Stimulated activated CD8-positive, alpha-beta memory T cell treated with anti-CD3 and anti-CD28 coated beads, Interleukin-15, amount 100 ng/mL, for 1 hour (primary cell): ENCODE data around the gene GSTO2.

Experiments
- DNase-seq: peaks from one replicate; pipeline ENCODE4 v3.0.0-alpha.2; 2020; ENCODE audit warnings: low read depth

GSTO2 gene

GRCh38 chr10:104253606-104254410, 15.2 kb upstream of the GSTO2 start:
- DNase-seq: no peak

- DNase-seq: no peak
Measured at GRCh38 chr10:104254493-104255310, 14.3 kb upstream of the GSTO2 start, which contains the start of gene GSTO1. TSS of gene GSTO1 (plus strand) at chr10:104254892. CDS start at chr10:104254929, 37 bp downstream.

- no peak for DNase-seq
Measured at GRCh38 chr10:104255311-104255981, 13.5 kb upstream of the GSTO2 start.

- no peak for DNase-seq
Measured at GRCh38 chr10:104256335-104256961, 12.5 kb upstream of the GSTO2 start.

- no peak for DNase-seq
Measured at GRCh38 chr10:104257235-104257634, 11.7 kb upstream of the GSTO2 start.

GRCh38 chr10:104258209-104258608, 10.8 kb upstream of the GSTO2 start:
- DNase-seq: no peak

GRCh38 chr10:104259456-104259855, 9.5 kb upstream of the GSTO2 start:
- DNase-seq: no peak

GRCh38 chr10:104259999-104260774, 8.8 kb upstream of the GSTO2 start:
- no peak for DNase-seq

- DNase-seq: no peak
Measured at GRCh38 chr10:104260775-104261115, 8.2 kb upstream of the GSTO2 start.

- DNase-seq: no peak
Measured at GRCh38 chr10:104262055-104262454, 6.9 kb upstream of the GSTO2 start.

- no peak for DNase-seq
Measured at GRCh38 chr10:104264783-104265182, 4.2 kb upstream of the GSTO2 start.

- DNase-seq: no peak
Measured at GRCh38 chr10:104267721-104268404, 1.1 kb upstream of the GSTO2 start.

GRCh38 chr10:104268405-104268712, 625 bp upstream of the GSTO2 start:
- DNase-seq: no peak

- no peak for DNase-seq
Measured at GRCh38 chr10:104273286-104273685, 4.3 kb downstream of the GSTO2 start.

- no peak for DNase-seq
Measured at GRCh38 chr10:104273899-104274575, 5.1 kb downstream of the GSTO2 start.

GRCh38 chr10:104274762-104275721, 6.1 kb downstream of the GSTO2 start:
- DNase-seq: no peak

GRCh38 chr10:104276192-104276591, 7.2 kb downstream of the GSTO2 start:
- DNase-seq: no peak

GRCh38 chr10:104277785-104278184, 8.8 kb downstream of the GSTO2 start:
- no peak for DNase-seq

GRCh38 chr10:104279550-104280259, 10.7 kb downstream of the GSTO2 start:
- DNase-seq: no peak
